HG02840 (cell line): Measurements from ENCODE around the gene GTSE1.

Experiments
- ATAC-seq: cut with Tn5 transposase; IDR thresholded peaks from one replicate; pipeline ENCODE4 v1.9.1; 2021; ENCODE audit warnings: mild to moderate bottlenecking, moderate library complexity, moderate number of reproducible peaks; ENCODE audit not compliant: unreplicated experiment, low FRiP score

Gene GTSE1

DNA sequence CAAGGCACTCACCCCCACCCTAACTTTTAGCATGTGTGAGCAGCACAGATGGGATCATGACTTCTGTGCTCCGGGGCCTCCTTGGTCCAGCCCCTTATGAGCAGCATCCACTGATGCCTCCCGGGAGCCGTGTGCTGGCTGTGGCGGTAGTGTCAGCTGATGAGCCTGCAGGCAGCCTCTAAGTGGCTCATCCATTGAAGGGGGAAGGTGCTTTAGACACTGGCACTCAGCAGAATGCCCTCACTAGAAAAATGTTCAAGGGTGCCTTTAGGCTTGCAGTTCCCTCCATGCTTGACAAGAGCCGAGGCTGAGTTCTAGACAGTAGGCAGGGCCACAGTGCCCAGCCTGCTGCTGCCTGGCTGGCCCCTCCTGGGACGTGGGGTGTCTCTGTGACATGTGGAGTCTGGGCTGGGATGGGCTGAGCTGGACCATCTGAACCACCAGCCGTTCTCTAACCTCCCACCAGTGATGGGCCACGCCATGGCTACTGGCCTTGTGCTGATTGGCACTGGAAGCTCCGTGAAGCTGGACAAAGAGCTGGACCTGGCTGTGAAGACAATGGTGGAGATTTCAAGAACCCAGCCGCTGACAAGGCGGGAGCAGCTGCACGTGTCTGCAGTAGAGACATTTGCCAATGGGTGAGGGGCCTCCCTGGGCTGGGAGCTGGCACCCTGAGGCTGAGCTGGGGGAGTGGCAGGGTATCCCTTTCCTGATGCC, 23.1 kb upstream of the GTSE1 start:
- ATAC-seq = no peak

DNA sequence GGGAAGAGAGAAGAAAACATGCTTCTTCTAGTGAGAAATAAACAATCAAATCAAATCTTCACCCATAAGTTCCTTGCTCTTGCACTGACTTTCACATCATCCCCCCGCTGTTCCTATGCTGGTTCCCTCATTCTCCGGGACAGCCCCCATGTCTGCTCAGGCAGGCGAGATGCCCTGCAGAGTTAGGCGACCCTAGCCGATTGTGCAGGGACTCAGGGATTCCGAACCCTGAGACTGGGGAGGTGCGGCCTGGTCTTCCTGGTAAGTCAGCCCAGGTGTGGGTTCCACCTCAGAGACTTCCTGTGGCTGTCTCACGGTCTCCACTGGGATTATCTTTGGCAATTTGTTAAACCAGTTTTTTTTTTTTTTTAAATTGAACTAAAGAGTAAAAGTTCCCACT, 22.3 kb upstream of the GTSE1 start:
- ATAC-seq = no peak

DNA sequence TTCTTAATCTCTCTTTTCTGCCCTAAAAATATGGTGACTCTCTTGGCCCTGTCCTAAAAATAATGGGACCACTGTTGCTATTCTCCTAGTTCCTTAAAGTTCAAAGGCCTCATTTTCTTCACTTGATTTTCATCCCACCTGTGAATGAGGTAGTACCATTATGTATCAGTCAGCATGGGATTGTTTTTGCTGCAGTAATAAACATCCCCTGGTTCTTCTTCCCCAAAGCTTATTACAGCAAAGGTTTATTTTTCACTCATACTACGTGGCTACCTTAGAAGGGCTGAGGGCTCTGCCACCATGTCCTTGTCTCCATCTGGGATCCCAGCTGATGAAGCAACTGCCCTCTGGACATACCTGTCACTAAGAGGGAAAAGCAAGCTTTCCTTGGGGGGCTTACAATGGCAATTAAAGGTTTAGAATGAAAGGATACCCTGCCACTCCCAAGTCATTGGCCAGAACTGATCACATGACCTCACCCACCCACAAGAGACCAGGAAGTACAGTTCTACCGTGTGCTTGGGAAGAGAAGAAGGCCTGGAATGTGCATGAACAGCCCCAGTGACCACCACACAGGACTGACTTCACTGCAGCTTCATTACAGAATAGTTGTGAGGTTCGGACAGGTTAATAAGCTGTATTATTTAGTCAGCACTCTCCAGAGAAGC, 21.1 kb upstream of the GTSE1 start:
- ATAC-seq = no peak

DNA sequence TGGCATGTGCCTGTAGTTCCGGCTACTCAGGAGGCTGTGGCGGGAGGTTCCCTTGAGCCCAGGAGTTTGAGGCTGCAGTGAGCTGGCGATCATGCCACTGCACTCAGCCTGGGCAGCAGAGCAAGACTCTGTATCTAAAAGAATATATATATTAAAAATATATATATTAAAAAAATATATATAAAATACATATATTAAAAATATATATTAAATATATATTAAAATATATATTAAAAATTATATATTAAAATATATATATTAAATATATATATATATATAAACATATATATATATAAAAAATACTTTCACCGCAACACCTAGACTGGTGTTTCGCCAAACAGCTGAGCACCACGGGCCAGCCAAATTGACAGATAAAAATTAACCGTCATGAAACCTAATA, 20.1 kb upstream of the GTSE1 start:
- ATAC-seq = no peak

DNA sequence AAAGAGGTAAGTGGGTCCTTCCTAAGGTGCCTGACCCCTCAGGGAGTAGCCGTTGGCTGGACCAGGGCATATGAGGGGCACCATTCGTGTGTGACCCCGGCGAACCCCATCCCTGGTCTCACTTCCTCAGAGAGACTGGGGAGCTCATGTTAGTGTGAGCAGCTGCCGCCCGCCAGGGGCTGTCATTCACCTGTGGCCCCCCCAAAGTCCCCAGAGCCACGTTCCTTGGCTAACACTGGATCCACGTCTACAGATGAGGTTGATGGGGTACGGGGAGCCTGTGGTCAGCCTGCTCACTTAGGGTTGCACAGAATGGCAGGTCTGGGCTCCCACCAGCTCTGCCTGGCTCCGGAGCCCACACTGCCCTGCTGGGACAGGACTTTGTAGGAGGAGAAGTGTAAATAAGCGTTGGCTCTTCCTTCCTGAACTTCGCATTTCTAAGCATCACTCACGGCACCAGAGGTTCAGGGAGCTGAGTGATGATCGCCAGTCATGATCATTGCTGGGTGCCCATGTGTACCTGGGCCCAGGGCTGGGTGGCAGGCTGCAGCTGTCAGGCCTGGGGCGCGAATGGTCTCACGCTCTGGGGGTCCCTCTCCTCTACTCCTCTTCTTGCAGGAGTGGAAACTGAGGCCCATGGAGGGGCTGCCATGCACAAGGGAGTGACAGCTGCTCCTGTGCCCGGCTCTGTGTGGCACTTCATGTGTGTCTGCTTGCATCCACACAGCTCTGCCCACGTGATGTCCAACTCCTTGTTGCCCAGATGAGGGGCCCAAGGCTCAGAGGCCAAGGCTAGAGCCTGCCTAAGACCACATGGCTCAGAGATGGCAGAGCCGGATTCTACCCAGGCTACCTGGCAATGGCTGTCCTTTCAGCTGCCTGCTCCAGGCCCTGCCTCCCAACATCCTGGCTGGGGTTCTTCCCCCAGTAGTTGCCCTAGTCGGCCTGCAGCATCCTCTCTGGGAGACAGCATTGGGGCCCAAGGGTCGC, 17.7 kb upstream of the GTSE1 start:
- no peak for ATAC-seq

DNA sequence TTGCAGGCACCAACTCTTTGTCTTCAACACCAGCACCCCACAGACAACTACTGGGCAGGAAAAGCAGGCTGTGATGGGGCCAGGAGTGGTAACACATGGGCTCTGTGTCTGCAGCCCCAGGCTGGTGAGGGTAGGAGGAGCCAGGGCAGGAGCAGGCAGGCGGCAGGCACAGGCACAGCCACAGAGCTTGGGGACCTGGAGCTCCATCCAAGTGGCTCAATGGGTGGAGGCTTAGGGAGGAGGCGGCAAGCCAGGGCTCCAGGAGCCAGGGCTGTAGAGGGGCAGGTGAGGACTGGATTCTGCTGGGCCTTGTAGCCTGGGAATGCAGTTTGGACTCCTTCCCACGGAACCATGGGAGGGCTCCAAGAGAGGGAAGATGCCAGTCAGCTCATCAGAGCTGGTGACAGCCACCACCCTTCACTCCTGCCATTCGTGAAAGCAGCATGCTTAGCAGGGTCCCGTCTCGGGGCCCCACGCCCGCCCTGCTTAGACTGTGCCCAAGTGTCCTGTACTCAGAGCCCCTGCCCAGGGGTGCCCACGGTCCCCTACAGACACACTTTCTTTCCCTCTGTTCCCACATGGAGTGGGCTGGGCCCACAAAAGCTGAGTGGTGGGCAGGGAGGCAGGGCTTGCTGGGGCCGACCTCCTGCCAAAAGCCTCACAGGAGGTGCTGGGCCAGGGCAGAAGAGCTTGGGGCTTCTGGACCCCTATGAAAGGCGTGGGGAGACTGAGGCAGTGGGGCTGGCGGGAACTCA, 16.4 kb upstream of the GTSE1 start:
- ATAC-seq = no peak

DNA sequence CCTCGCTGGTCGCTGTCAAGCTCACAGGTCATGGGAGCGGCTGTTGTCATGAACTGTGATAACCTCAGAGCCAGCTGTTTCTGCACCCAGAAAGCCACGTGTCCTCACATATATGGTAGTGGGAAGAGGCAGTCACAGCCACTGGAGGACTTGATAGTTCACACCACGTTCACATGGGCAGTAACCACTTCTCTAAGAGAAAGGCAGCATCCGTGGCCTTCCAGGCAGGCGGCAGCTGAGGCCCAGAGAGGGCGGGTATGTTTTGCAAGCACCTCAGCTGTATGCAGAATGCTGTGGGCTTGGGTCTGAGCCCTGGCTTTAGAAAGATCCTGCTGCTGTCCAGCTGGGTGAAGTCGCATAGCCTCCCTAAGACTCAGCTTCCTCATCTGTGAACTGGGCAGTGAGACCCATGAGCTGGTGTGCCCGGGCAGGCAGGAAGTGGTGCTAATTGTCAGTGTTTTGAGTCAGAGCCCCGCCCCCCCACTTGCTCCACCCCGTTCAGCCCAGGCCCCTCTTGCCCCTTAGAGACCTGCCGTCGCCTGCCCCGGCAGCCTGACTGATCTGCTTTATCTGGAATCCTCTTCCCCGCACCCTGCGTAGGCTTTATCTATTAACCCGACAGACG, 15.6 kb upstream of the GTSE1 start:
- ATAC-seq = no peak

DNA sequence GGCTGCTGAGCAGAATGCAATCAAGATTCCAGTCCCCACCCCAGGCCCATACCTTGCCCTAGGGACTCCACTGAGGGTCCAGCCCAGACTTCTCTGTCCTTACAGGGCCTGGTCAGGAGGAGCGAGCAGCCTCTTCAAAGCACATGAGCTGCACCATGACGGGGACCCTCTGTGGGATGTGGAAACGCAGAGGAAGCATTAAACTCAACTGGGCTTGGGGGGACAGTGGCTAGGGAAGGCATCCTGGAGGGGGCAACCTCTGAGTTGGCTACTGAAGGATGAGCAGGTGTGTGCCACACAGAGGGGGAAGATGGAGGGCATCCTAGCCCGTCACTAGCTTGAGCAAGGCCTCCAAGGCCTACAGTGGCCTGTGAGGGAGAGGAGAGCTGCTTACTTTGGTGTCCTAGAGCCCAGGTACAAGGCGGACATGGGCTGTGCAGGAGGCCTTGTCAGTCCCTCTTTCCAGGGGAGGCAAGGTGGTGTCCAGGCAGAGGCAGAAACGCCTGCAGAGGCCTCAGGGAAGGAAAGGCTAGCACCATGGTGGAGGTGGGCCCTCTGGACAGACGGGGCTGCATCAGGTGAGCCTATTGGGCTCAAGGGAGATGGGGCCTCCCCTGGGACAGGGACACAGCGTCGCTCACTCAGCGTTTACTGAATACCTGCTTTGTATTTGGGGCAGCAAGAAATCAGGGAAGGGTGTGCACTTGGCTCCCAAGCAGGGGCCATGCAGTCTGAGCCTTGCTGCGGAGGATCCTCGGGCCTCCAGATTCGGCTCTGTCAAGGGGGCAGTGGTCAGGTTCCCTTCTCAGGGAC, 14.6 kb upstream of the GTSE1 start:
- ATAC-seq = no peak

DNA sequence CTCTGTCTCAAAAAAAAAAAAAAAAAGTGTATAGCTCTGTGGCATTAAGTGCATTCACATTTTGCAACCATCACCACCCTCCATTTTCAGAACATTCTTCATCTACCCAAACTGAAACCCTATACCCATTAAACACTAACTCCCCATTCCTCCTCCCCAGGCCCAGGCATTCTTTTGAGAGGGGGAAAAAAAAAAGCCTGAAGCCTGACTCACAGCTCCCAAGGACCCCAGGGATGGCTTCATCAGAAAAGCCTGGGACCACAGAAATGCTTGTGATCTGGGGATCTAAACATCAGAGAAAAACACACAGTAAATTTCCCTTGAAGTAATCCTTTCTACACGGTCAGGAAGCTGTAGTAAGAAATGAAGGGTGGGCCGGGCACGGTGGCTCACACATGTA, 10.7 kb upstream of the GTSE1 start:
- ATAC-seq = no peak

DNA sequence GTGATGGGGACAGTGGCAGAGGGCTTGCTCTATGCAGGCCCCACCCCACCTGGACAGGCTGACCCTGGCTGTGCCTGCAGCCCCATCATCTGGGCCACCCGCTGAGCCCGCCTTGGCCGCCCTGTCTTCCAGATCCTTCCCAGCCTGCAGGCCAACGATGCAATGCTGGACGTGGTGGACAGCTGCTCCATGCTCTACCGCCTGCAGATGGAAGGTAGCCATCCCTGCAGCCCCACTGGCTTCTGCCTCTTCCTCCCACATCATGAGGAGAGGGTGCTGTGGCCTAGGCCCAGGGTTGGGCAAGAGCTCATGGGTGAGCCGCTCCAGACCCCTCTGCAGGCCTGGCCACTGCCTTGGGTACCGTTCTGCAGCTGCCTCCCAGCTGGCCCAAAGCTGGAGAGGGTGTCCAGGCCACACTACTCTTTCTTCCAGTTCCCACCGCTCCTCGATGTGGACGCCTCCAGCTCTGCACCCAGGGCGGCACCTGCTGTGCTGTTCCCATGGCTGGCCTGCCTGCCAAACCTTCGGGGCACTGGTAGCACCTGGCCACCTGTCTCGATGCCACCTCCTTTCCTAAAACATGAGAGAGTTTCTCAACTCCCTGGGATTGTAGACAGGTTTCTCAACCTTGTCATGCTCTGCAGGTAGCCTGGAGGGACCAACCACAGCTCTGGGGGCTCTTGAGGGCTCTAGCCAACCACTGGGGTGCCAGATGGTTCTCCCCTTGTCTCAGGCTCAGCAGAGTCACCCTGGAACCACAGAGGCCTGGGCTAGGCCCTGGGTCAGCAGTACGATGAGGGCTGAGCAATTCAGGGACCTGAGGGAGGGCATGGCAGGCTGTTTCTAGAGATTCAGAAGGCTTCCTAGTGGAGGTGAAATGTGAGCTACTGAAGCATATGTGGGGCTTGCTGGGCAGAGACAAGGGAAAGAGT, 9.5 kb upstream of the GTSE1 start:
- no peak for ATAC-seq

DNA sequence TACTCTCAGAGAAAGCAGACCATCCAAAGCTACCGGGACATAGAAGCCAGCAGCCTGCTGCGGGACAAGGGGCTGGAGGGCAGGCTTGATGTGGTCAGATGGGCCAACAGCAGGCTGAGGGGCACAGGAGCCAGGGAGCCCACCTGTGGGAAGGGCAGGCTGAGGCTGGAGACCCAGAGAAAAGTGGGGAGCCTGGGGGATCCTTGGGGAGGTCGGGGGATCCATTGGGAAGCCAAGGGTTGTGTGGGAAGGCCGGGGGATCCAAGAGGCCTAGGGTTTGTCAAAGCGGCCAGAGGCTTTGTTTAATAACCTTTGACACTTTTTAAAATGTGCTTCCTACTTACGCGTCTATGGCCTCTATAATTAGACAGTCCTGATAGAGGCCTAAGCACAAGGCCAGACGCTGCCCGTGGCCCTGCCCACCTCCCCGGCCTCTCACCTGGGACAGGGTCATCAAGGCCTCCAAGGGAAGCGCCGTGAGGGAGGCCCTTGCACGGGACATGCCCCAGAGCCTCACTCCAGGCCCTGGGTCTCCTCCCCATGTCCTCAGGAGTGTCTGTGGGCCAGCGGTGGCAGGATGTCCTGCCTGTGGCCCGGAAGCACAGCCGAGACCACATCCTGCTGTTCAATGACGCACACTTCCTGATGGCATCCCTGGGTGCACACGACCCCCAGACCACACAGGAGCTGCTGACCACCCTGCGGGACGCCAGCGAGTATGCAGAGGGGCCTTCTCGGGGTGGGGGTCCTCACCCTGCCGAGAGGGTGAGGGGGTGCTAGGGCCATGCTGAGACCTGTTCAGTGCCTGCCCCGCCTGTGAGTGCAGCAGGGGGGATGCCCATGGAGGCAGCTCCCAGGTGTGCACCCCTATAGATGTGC, 8.6 kb upstream of the GTSE1 start:
- no peak for ATAC-seq

DNA sequence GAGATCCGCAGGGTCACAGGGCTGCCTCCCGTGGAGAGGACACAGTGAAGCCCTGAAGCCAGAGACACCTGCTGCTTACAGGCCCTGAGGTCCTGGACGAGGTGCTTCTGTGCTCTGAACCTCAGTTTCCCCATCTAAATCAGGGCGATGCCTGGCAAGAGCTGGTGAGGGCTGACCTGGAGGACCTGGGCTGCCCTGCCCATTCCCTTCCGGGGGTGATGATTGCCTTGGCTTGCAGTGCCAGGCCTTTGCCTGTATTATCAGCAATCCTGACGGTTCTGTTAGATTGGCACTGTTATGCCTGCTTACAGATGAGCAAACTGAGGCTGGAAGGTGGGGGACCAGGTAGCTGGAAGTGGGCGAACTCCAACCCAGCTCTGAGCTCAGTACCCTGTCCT, 7.8 kb upstream of the GTSE1 start:
- no peak for ATAC-seq

DNA sequence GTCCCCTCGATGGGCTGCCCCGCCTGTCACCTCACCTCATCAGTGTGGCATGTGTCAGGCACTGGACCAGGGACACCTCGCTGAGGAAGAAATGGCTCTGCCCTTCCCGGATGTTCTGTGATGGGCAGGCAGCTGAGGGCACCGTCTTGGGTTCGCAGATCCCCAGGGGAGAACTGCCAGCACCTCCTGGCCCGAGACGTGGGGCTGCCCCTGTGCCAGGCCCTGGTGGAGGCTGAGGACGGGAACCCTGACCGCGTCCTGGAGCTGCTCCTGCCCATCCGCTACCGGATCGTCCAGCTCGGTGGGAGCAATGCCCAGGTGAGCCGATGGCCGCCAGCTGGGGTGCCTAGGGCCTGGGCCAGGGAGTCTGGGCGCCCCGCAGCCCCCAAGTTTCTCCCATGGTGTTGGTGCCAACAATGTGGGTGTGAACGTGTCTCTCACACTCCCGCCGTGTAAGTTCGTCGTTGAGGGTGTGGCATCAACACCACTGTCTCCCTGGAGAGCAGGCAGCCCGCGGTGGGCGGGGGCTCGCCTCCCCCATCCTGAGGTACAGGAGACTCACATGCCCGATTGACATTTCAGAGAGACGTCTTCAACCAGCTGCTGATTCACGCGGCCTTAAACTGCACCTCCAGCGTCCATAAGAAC, 7.3 kb upstream of the GTSE1 start:
- no peak for ATAC-seq

DNA sequence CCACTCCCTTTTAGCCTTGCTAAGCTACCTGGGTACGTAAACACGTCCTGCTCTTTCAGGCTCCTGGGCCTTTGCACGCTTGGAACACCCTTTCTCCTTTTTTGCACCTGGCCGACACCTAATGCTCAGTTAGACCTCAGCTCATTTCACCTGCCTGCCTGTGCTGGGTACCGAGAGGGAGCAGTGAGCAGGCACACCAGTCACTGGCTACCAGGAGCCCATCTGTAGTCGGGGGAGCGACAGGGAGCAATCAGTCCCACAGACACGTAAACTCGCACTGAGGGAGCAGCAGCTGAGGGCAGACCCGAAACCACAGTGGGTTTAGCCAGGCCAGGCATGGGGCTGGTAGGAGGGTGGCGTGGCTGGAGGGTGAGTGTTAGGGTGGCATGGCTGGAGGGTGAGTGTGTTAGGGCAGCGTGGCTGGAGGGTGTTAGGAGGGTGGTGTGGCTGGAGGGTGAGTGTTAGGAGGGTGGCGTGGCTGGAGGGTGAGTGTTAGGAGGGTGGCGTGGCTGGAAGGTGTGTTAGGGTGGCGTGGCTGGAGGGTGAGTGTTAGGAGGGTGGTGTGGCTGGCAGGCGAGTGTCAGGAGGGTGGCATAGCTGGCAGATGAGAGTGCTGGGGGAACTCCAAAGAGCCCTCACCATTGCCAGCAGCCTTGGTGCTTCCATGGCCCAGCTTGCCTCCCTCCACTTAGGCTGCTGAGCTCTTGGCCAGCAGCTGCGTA, 6.4 kb upstream of the GTSE1 start:
- no peak for ATAC-seq

DNA sequence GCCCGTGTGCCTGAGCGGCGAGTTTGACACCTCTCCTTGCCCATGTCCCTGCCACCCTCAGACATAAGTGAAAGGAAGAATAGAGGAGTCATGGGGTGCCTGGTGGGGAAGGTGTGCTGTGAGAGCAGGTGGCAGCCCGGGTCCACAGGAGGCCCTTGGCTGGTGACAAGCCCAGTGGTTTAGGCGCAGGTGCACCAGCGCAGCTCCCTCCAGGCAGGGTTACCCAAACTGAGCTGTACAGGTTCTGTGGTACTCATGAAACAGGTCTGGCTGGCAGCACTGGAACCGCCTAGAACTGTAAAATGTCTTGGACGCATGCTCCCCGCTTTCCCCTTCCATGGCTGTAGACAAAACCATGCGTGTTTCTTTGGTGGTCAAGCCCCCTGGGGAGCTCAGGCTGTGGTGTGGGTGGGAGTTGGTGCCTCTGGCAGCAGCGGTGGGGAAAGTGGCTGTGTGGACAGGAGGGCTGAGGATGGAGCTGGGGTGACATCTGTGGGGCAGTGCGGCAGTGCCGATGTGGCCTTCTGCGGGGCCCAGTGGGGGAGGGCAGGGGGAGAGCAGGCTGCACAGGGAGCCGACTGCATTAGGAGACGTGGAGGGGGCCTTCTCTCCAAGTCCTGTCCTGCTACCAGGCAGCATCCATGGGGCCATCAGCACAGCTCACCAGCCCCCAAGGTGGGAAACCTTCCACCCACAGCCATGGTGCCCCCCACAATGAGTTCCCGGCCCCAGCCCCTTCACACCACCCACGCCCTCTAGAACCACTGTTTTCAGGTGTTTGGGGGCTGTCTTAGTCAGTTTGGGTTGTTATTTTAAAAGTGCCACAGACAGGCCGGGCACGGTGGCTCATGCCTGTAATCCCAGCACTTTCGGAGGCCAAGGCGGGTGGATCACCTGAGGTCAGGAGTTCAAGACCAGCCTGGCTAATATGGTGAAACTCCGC, 5.6 kb upstream of the GTSE1 start:
- ATAC-seq = no peak
